Keratinocyte (primary cell): ENCODE data around the gene C1QTNF5. TPM values are rescaled to one million over a fixed set of nuclear protein-coding genes. Genes with fewer than 3 reads are reported as not detected.

Experiments used
- DNase-seq: peaks from one replicate; pipeline ENCODE4 v3.0.0-alpha.2; 2011; ENCODE audit warnings: low read depth, missing footprints, low spot score
- FAIRE-seq: peaks from 2 replicates; lab custom pipeline; 2011; peaks lifted over from hg19 to GRCh38; lab: Jason Lieb, UNC
- H2AFZ ChIP-seq: 2 replicates; pipeline ENCODE4 v1.6.0; 2012; ENCODE audit warnings: low read length, control low read depth, inconsistent platforms; ENCODE audit not compliant: control insufficient read depth
- H3K27ac ChIP-seq: 2 replicates; pipeline ENCODE4 v1.5.1; 2011; ENCODE audit warnings: low read length; ENCODE audit not compliant: control insufficient read depth, insufficient read depth
- H3K27me3 ChIP-seq: 3 replicates; pipeline ENCODE4 v1.6.0; 2011; ENCODE audit warnings: low read length; ENCODE audit not compliant: control insufficient read depth, insufficient read depth; ENCODE audit errors: extremely low read depth
- H3K36me3 ChIP-seq, 2 experiments: 2 replicates in 1 of 2; 3 replicates in 1 of 2; pipeline ENCODE4 v1.5.1; 2011; ENCODE audit warnings: low read length in 2 of 2, mild to moderate bottlenecking in 1 of 2; ENCODE audit not compliant: control insufficient read depth in 2 of 2, insufficient read depth in 2 of 2; ENCODE audit errors: extremely low read depth in 1 of 2
- H3K4me1 ChIP-seq: 3 replicates; pipeline ENCODE4 v1.5.1; 2011; ENCODE audit warnings: low read length; ENCODE audit not compliant: control insufficient read depth, insufficient read depth; ENCODE audit errors: extremely low read depth
- H3K4me2 ChIP-seq: 3 replicates; pipeline ENCODE4 v1.6.0; 2011; ENCODE audit warnings: low read depth, low read length; ENCODE audit not compliant: control insufficient read depth, insufficient read depth; ENCODE audit errors: extremely low read depth
- H3K4me3 ChIP-seq, 3 experiments: fragments of 200-600 bp in 1 of 3; sonication (generic) in 1 of 3; 2 replicates in 2 of 3; 3 replicates in 1 of 3; pipeline ENCODE4 v1.5.1; 2011 to 2016; ENCODE audit warnings: low read length in 3 of 3, mild to moderate bottlenecking in 3 of 3, control low read depth in 2 of 3, inconsistent platforms in 1 of 3, low read depth in 1 of 3, mixed read lengths in 1 of 3, mixed run types in 1 of 3, moderate library complexity in 1 of 3; ENCODE audit not compliant: control insufficient read depth in 2 of 3, insufficient read depth in 2 of 3; ENCODE audit errors: extremely low read depth in 1 of 3
- H3K79me2 ChIP-seq: 2 replicates; pipeline ENCODE4 v1.6.0; 2012; ENCODE audit warnings: low read length; ENCODE audit not compliant: control insufficient read depth, insufficient read depth
- H3K9ac ChIP-seq: 3 replicates; pipeline ENCODE4 v1.6.0; 2011; ENCODE audit warnings: low read length; ENCODE audit not compliant: control insufficient read depth, insufficient read depth; ENCODE audit errors: extremely low read depth
- H3K9me1 ChIP-seq: 3 replicates; pipeline ENCODE4 v1.6.0; 2011; ENCODE audit warnings: low read length; ENCODE audit not compliant: control insufficient read depth, insufficient read depth; ENCODE audit errors: extremely low read depth
- H3K9me3 ChIP-seq: 2 replicates; pipeline ENCODE4 v1.5.1; 2012; ENCODE audit warnings: low read depth, low read length; ENCODE audit not compliant: control insufficient read depth
- H4K20me1 ChIP-seq: 3 replicates; pipeline ENCODE4 v1.6.0; 2011; ENCODE audit warnings: low read length; ENCODE audit not compliant: control insufficient read depth, insufficient read depth; ENCODE audit errors: extremely low read depth
- CTCF ChIP-seq, 3 experiments: IDR thresholded peaks in 1 of 3; conservative IDR thresholded peaks in 1 of 3; optimal IDR thresholded peaks in 1 of 3; 2 replicates in 2 of 3; 3 replicates in 1 of 3; pipeline versions ENCODE3 to v1.5.1; 2011; ENCODE audit warnings: low read length in 3 of 3, mild to moderate bottlenecking in 3 of 3, moderate library complexity in 2 of 3, control low read depth in 1 of 3, inconsistent platforms in 1 of 3; ENCODE audit not compliant: insufficient read depth in 2 of 3; ENCODE audit errors: extremely low read depth in 1 of 3
- EZH2 ChIP-seq: IDR thresholded peaks from one replicate; pipeline ENCODE4 v1.6.1; 2012; ENCODE audit warnings: inconsistent platforms, mild to moderate bottlenecking, low read length, moderate library complexity
- dilution Hi-C: fragments of 300-500 bp; cut with MboI; formaldehyde crosslinking; loops from one replicate; pipeline ENCODE4 v1.7.0; 2020; ENCODE audit warnings: low sequenced_read_pairs; ENCODE audit not compliant: extremely low pct_ligation_motif_present
- polyA plus RNA-seq, 5 experiments: library from polyadenylated mRNA; depleted of rRNA in 3 of 5; stranded (reverse) in 3 of 5; stranded (forward) in 1 of 5; unstranded in 1 of 5; fragments of >200 nt; gene quantifications; 1 replicate in 1 of 5; 2 replicates in 3 of 5; 3 replicates in 1 of 5; pipeline versions ENCODE4 v1.2.1 to v1.2.3, GENCODE V29; 2011 to 2012; ENCODE audit warnings: missing spikeins in 2 of 5, low read depth in 1 of 5, low replicate concordance in 1 of 5

The C1QTNF5 gene
- polyA plus RNA-seq, 1 donor (not counting 4 experiments of a cell fraction or from before 2014, with no cell fraction given): not detected

- dilution Hi-C loops: no loop called here
- Histone ChIP-seq H3K27me3 (no peaks in the 10 kb centered on the region), H3K9me3 (no peaks in the 10 kb centered on the region), H3K9me1 (peaks cover 4% of the 10 kb centered on the region), H3K79me2 (no peaks in the 10 kb centered on the region), H3K36me3 (peaks cover 23 to 25% of the 10 kb centered on the region in 2 experiments), H3K4me1 (peaks cover 15% of the 10 kb centered on the region), H2AFZ (no peak overlapping the region), H3K27ac (no peak overlapping the region), H3K4me2 (no peak overlapping the region), H3K9ac (no peak overlapping the region), H4K20me1 (no peaks in the 10 kb centered on the region), H3K4me3 (no peak overlapping the region)
- FAIRE-seq (no peak), DNase-seq (no peak)
- no peak for TF ChIP-seq EZH2
- no peak for TF ChIP-seq CTCF (optimal IDR thresholded peaks at IDR 0.05 in 1 of 3, IDR thresholded peaks at IDR 0.05 in 1 of 3, conservative IDR thresholded peaks at IDR 0.05 in 1 of 3; ENCODE audit: extremely low read depth in 1 of 3, insufficient read depth in 2 of 3, low read length in 3 of 3)
These were observed 31.3 kb downstream of the C1QTNF5 start for GRCh38 chr11:119309411-119309810.

- FAIRE-seq (no peak), DNase-seq (no peak)
- Histone ChIP-seq H3K27me3 (no peaks in the 10 kb centered on the region), H3K4me3 (no peak overlapping the region), H3K27ac (no peak overlapping the region), H2AFZ (no peak overlapping the region), H3K9me3 (no peaks in the 10 kb centered on the region), H4K20me1 (no peaks in the 10 kb centered on the region), H3K36me3 (peaks cover 29 to 37% of the 10 kb centered on the region in 2 experiments), H3K9me1 (peaks cover 4% of the 10 kb centered on the region), H3K4me1 (peaks cover 15% of the 10 kb centered on the region), H3K9ac (no peak overlapping the region), H3K79me2 (no peaks in the 10 kb centered on the region), H3K4me2 (no peak overlapping the region)
- dilution Hi-C loops: no loop called here
- TF ChIP-seq EZH2 (no peak), CTCF (optimal IDR thresholded peaks at IDR 0.05 in 1 of 3, IDR thresholded peaks at IDR 0.05 in 1 of 3, conservative IDR thresholded peaks at IDR 0.05 in 1 of 3; ENCODE audit: extremely low read depth in 1 of 3, insufficient read depth in 2 of 3, low read length in 3 of 3) (no peak)
These were observed 32.7 kb downstream of the C1QTNF5 start for GRCh38 chr11:119307974-119308373.
